Endothelial cell of umbilical vein (primary cell): ENCODE results near the gene TAF8. TPM values are rescaled to one million over a fixed set of nuclear protein-coding genes. Genes with fewer than 3 reads are reported as not detected.

ENCODE experiments used
- BruUV-seq: library from RNA; stranded (reverse); fragments of 400-500 nt; replicated peaks from 2 replicates; lab custom pipeline; 2021; lab: Mats Ljungman, UMichigan
- CTCF ChIA-PET: fragments of 300-600, 350-600 bp; sonication (Branson Sonifier 250); formaldehyde crosslinking; loops from one replicate; lab custom pipeline; 2021; ENCODE audit warnings: antibody characterized with exemption, inconsistent platforms; lab: Charles Lee
- POLR2A ChIA-PET: fragments of 300-600, 350-600 bp; sonication (Branson Sonifier 250); formaldehyde crosslinking; loops from one replicate; lab custom pipeline; 2021; ENCODE audit warnings: antibody characterized with exemption, inconsistent platforms; lab: Charles Lee
- DNase-seq: peaks from one replicate; pipeline ENCODE4 v3.0.0-alpha.2; 2011; ENCODE audit warnings: low read depth, low spot score
- FAIRE-seq: peaks from 2 replicates; lab custom pipeline; 2011; peaks lifted over from hg19 to GRCh38; lab: Jason Lieb, UNC
- H2AFZ ChIP-seq: 2 replicates; pipeline ENCODE4 v1.6.0; 2012; ENCODE audit warnings: low read depth, low read length, control low read depth, inconsistent platforms
- H3K27ac ChIP-seq: 2 replicates; pipeline ENCODE4 v1.5.1; 2011; ENCODE audit warnings: low read depth, mild to moderate bottlenecking, control low read depth, low read length, moderate library complexity; ENCODE audit not compliant: insufficient read depth
- H3K27me3 ChIP-seq, 2 experiments: 2 replicates each; pipeline versions ENCODE4 v1.6.0 to v1.6.1; 2011; ENCODE audit warnings: low read length in 2 of 2, mixed read lengths in 1 of 2; ENCODE audit not compliant: control insufficient read depth in 2 of 2, insufficient read depth in 2 of 2
- H3K36me3 ChIP-seq, 2 experiments: 2 replicates in 1 of 2; 3 replicates in 1 of 2; pipeline ENCODE4 v1.5.1; 2011; ENCODE audit warnings: low read length in 2 of 2, mild to moderate bottlenecking in 1 of 2, moderate library complexity in 1 of 2; ENCODE audit not compliant: control insufficient read depth in 2 of 2, insufficient read depth in 2 of 2; ENCODE audit errors: extremely low read depth in 1 of 2
- H3K4me1 ChIP-seq: 3 replicates; pipeline ENCODE4 v1.5.1; 2011; ENCODE audit warnings: mild to moderate bottlenecking, low read length; ENCODE audit not compliant: control insufficient read depth, insufficient read depth; ENCODE audit errors: extremely low read depth
- H3K4me2 ChIP-seq: 2 replicates; pipeline ENCODE4 v1.6.1; 2011; ENCODE audit warnings: low read length, control low read depth, mixed read lengths; ENCODE audit not compliant: insufficient read depth
- H3K4me3 ChIP-seq, 3 experiments: fragments of 200-600 bp in 1 of 3; sonication (generic), shearing (Covaris generic) in 1 of 3; replicated peaks in 1 of 3; 2 replicates each; pipeline ENCODE4 v1.5.1; 2011 to 2016; ENCODE audit warnings: control low read depth in 3 of 3, low read length in 3 of 3, mild to moderate bottlenecking in 2 of 3, inconsistent platforms in 1 of 3, low read depth in 1 of 3, moderate library complexity in 1 of 3; ENCODE audit not compliant: insufficient read depth in 1 of 3
- H3K79me2 ChIP-seq: 2 replicates; pipeline ENCODE4 v1.6.0; 2012; ENCODE audit warnings: low read length, inconsistent platforms; ENCODE audit not compliant: control insufficient read depth, insufficient read depth
- H3K9ac ChIP-seq: replicated peaks from 2 replicates; pipeline ENCODE3; 2011; ENCODE audit warnings: low read length, control low read depth; ENCODE audit not compliant: insufficient read depth; ENCODE audit errors: extremely low read depth
- H3K9me1 ChIP-seq: replicated peaks from 3 replicates; pipeline ENCODE4 v1.6.0; 2011; ENCODE audit warnings: mild to moderate bottlenecking, low read length; ENCODE audit not compliant: control insufficient read depth, insufficient read depth; ENCODE audit errors: extremely low read depth
- H3K9me3 ChIP-seq: replicated peaks from 2 replicates; pipeline ENCODE4 v1.5.1; 2012; ENCODE audit warnings: low read length, inconsistent platforms; ENCODE audit not compliant: control insufficient read depth, insufficient read depth
- H4K20me1 ChIP-seq: replicated peaks from 2 replicates; pipeline ENCODE3; 2011; ENCODE audit warnings: mild to moderate bottlenecking, low read length; ENCODE audit not compliant: control insufficient read depth, insufficient read depth; ENCODE audit errors: extremely low read depth
- CTCF ChIP-seq, 2 donors: IDR thresholded peaks; 1 replicate in 1 of 2; 2 replicates in 1 of 2; pipeline ENCODE4 v1.5.1; 2011; ENCODE audit warnings: low read length in 2 of 2, mild to moderate bottlenecking in 2 of 2, moderate library complexity in 2 of 2, control low read depth in 1 of 2, inconsistent platforms in 1 of 2, low read depth in 1 of 2; ENCODE audit not compliant: insufficient read depth in 1 of 2; ENCODE audit errors: extremely low read depth in 1 of 2
- EZH2 ChIP-seq: IDR thresholded peaks from 2 replicates; pipeline ENCODE4 v1.6.1; 2012; ENCODE audit warnings: borderline replicate concordance, low read depth, mild to moderate bottlenecking, moderate library complexity, low read length, inconsistent platforms; ENCODE audit not compliant: severe bottlenecking
- FOS ChIP-seq: IDR thresholded peaks from 2 replicates; pipeline ENCODE4 v1.6.1; 2011; ENCODE audit warnings: mild to moderate bottlenecking, low read length, moderate library complexity, borderline replicate concordance; ENCODE audit not compliant: insufficient read depth
- GATA2 ChIP-seq: IDR thresholded peaks from 2 replicates; pipeline ENCODE4 v1.7.0; 2011; ENCODE audit warnings: low read depth, mild to moderate bottlenecking, moderate library complexity, mixed read lengths, low read length; ENCODE audit not compliant: insufficient read length, insufficient read depth
- JUN ChIP-seq: IDR thresholded peaks from 2 replicates; pipeline ENCODE4 v1.6.1; 2011; ENCODE audit warnings: borderline replicate concordance, low read depth; ENCODE audit not compliant: insufficient read length, insufficient read depth
- MAX ChIP-seq: IDR thresholded peaks from 2 replicates; pipeline ENCODE4 v1.6.1; 2011; ENCODE audit not compliant: insufficient read depth, insufficient read length
- MYC ChIP-seq: IDR thresholded peaks from one replicate; pipeline ENCODE4 v1.6.1; 2011; ENCODE audit warnings: mild to moderate bottlenecking, low read depth, low read length
- POLR2A ChIP-seq: IDR thresholded peaks from 2 replicates; pipeline ENCODE4 v1.6.1; 2012; ENCODE audit warnings: low read depth, mild to moderate bottlenecking, control low read depth, low read length
- POLR2AphosphoS5 ChIP-seq: IDR thresholded peaks from 2 replicates; pipeline ENCODE4 v1.6.1; 2012; ENCODE audit warnings: low read depth, mild to moderate bottlenecking, control low read depth, low read length, moderate library complexity; ENCODE audit not compliant: insufficient read depth
- dilution Hi-C: fragments of 300-500 bp; cut with MboI; formaldehyde crosslinking; loops from one replicate; pipeline ENCODE4 v1.15.0; 2019; ENCODE audit warnings: low sequenced_read_pairs; ENCODE audit not compliant: extremely low pct_ligation_motif_present
- intact Hi-C: fragments of 100-400 bp; cut with micrococcal nuclease; formaldehyde crosslinking; loops from one replicate; pipeline ENCODE4 v1.10.0; 2022
- polyA plus RNA-seq, 4 experiments: library from polyadenylated mRNA; depleted of rRNA in 3 of 4; stranded (reverse) in 3 of 4; unstranded in 1 of 4; fragments of >200 nt; gene quantifications; 2 replicates each; pipeline versions ENCODE4 v1.2.1 to v1.2.3, GENCODE V29; 2011 to 2012; ENCODE audit warnings: missing spikeins in 1 of 4
- total RNA-seq: library from RNA; stranded (reverse); gene quantifications from 2 replicates; pipeline ENCODE4 v1.2.3, GENCODE V29; 2021

TAF8 gene
- total and polyA plus RNA-seq, 2 donors (not counting 3 experiments of a cell fraction or from before 2014, with no cell fraction given): 32.9 to 45.4 TPM

DNA sequence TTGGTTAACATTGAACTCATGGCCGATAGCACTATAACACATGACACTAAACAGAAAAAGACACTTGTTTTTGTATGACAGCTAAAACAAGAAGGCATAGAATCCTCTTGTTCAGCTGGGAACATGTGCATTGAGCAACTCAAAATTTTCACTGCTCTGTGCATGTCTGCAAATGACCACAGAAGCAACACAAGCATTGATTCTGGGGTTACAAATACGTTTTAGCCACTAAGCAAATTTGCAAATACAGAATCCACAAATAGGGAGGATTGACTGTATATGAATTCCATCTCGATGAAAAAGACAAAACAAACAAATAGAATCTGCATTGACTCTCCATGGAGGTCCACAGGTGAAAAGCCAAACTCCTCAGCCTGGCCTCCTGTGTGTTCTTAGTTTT is 60.4 kb downstream of the TAF8 start:
- intact Hi-C loops: no loop called here
- TF ChIP-seq MAX (no peak), JUN (no peak), GATA2 (no peak), POLR2A (no peak), FOS (no peak), MYC (no peak), CTCF (IDR thresholded peaks at IDR 0.05; ENCODE audit: extremely low read depth in 1 of 2, insufficient read depth in 1 of 2, low read depth in 1 of 2, low read length in 2 of 2) (no peak), POLR2AphosphoS5 (no peak), EZH2 (no peak)

More for the DNA sequence above, 60.4 kb downstream of the TAF8 start:
- FAIRE-seq: no peak
- no peak for DNase-seq
- no peak overlapping the region for H3K4me2 ChIP-seq
- CTCF ChIA-PET: no interaction called here
- no peaks in the 10 kb centered on the region for H3K79me2 ChIP-seq
- H3K36me3 ChIP-seq: no peaks in the 10 kb centered on the region
- H3K4me3 ChIP-seq: no peak overlapping the region
- no peak overlapping the region for H2AFZ ChIP-seq
- no peaks in the 10 kb centered on the region for H3K4me1 ChIP-seq
- POLR2A ChIA-PET: no interaction called here
- no TSS peak for BruUV-seq
- H4K20me1 ChIP-seq: no peaks in the 10 kb centered on the region
- dilution Hi-C loops: no loop called here
- no peaks in the 10 kb centered on the region for H3K9me3 ChIP-seq
- H3K27ac ChIP-seq: no peak overlapping the region
- peaks cover 0 to 1% of the 10 kb centered on the region in 2 experiments for H3K27me3 ChIP-seq
- no peaks in the 10 kb centered on the region for H3K9me1 ChIP-seq
- no peak overlapping the region for H3K9ac ChIP-seq
